NCI-H187 (cell line): ENCODE data around the gene MICU1.
"Not testable (repeated sequence)": the region's sequence is repeated elsewhere in the genome, so short reads cannot be mapped to it uniquely, and the experiment has no call there.

Experiments
- DNase-seq, 2 experiments: peaks; one replicate each; lab custom pipeline; 2025; lab: John Stamatoyannopoulos, UW

MICU1 gene, protein sequence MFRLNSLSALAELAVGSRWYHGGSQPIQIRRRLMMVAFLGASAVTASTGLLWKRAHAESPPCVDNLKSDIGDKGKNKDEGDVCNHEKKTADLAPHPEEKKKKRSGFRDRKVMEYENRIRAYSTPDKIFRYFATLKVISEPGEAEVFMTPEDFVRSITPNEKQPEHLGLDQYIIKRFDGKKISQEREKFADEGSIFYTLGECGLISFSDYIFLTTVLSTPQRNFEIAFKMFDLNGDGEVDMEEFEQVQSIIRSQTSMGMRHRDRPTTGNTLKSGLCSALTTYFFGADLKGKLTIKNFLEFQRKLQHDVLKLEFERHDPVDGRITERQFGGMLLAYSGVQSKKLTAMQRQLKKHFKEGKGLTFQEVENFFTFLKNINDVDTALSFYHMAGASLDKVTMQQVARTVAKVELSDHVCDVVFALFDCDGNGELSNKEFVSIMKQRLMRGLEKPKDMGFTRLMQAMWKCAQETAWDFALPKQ

DNA sequence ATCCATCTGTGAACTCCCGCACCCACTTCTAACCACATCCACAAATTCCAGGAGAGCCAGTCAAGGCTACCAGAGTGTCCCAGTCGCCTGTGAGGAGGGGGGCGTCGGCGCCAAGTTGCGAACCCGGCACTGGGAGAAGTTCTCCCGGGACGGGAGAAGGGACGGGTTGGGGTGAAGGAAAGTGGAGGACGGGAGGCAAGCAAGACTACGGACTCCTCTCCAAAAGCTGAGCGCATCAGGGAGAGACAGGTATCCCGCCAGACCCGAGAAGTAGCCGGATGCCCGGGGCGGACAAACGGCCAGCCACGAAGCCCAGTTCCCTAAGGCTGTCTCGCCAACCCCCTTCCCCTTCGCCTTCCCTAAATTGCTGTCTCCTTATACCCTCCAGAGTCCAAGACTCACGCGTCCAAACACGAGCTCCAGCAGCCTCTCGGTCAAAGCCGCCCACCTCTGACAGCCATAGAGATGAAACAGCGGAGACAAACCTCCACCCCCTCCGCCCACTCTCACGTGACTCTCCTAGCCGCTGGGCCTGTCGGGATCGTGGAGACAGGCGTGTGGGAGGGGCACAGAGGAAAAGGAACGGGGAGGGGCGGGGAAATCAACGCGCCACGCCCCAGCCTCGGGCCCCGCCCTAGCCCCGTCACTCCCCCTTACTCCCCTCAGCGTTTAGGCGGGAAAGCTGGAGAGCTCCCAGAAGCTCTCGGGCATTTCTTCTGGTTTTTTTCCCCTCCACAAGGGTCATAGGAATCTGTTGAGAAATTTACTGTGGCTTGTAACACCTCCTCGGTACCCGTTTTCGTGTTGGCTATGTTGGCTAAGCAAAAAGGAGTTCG lies at the start of gene MICU1:
MICU1 (minus strand) TSS at position 472 of the 836 bp plus-strand sequence. CDS start 59,286 bp downstream, outside the sequence.
- DNase-seq: peak; percentile 85 to 86

DNA sequence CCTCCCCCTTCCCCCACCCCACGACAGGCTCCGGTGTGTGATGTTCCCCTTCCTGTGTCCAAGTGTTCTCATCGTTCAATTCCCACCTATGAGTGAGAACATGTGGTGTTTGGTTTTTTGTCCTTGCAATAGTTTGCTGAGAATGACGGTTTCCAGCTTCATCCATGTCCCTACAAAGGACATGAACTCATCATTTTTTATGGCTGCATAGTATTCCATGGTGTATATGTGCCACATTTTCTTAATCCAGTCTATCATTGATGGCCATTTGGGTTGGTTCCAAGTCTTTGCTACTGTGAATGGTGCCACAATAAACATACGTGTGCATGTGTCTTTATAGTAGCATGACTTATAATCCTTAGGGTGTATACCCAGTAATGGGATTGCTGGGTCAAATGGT lies 48.3 kb upstream of the MICU1 start:
- DNase-seq: not testable (repeated sequence)

DNA sequence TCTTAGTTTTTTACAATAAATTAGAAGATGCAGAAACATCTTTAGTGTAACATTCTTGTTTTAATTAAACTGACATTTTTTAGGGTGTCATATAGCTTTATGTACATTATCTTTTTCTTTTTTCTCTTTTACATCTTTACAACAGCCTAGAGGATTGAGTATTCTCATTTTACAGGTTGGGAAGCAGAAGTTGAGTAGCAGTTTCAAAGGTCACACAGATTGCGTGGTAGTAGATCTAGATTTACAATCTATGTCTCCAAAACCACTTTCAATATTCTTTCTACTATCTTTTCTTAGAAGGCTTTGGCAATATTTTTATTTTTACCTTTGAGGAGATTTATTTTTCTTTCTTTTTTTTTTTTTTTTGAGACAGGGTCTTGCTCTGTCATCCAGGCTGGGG lies 47.4 kb upstream of the MICU1 start:
- DNase-seq: no peak

DNA sequence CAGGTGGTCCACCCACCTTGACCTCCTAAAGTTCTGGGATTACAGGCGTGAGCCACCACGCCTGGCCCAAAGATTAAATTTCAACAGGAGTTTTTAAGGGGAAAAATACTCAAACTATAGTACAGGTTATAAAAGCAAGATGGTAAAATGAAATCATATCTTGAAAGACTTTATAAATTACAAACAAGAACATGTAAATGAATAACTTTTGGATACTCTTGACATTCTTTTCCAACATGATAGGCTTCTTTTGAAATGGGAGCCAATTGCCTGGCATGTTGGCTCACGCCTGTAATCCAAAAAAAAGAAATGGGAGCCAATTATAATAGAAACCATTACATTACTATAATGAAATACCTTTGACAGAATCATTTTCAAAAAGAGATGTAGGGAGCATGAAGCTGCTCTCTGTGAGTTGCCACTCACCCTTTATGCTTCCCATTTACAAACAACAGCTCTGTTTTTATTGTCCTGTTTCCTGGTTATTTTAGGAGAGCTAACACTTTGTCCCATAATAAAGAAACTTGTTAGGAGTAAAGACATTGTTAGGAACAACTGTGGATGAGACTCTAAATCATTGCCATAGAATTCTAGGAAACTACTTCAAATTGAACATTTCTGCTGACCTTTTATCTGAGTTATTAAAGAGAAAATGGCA lies 41.5 kb upstream of the MICU1 start:
- no peak for DNase-seq

DNA sequence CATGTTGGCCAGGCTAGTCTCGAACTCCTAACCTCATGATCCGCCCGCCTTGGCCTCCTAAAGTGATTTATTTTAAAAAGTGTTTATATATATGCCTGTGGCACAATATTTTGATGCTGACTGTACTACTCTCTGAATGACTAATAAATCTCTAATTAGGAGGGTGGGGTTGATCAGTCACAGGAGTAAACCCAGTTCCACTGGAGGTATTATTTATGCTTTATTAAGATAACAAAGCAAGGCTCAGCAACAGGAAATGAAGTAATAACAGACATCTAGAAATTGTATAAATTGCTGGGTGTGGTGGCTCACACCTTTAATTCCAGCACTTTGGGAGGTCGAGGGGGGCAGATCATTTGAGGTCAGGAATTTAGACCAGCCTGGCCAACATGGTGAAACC lies 40.0 kb upstream of the MICU1 start:
- DNase-seq: no peak

DNA sequence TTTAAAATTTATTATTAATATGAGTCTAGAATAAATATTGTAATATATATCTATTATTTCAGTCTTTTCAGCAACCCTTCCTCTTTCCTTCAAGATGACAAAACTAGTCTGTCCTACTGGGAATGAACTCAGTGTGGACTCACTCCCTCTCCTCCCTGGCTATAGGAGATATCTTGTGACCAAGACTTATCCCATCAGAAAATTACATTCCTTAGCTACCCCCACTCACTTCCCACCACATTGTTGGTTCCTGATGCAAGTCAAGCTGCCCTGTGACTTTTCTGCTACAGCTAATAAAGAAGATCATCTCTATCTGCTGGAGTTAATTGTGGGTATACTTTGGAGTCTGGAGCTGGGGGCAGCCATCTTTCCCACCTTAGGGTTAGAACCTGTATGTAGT lies 38.1 kb upstream of the MICU1 start:
- DNase-seq: no peak

DNA sequence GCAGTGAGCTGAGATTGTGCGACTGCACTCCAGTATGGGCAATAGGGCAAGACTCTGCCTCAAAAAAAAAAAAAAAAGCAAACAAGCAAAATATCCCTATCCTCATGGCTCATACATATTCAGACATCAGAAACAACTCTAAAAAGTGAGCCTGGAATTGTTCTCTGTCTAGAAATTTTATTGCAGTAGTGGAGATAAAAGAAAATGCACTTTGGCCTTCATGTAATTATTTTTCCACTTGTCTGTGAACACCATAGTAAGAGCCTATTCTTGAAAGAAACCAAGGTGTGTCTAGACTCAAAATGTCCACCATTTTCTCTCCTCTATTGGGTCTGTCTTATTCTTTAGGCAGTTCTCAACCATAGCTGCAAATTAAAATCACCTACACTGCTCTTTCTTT lies 35.6 kb upstream of the MICU1 start:
- DNase-seq: no peak

DNA sequence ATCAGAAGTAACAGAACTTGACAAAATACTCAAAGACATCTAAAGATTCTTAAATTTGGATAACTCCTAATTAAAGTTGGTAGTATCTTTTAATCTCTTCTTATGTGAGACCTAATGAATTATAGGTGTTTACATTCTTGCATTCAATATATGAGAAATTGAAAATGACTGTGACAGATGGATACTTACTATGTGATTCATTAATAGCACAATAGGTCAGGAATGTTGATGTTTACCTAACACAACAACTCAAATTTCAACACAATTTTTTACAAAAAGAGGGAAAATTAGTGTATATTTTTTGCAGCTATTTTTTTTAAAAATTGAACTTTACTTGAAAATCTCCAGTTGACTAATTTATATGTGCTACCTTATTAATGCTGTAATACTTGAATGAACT lies 34.3 kb upstream of the MICU1 start:
- no peak for DNase-seq

DNA sequence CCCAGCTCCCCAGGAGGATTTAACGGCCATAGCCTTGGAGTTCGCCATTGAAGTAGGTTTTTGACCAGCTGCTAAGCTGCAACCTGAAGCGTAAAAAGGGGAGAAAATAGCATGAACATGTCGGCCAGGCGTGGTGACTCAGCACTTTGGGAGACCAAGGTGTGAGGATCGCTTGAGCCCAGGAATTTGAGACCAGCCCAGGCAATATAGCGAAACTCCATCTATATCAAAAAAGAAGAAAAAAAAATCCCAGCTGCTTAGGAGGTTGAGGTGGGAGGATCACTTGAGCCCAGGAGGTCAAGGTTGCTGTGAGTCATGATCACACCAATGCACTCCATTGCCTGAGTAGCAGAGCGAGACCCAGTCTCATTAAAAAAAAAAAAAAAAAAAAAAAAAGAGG lies 33.8 kb upstream of the MICU1 start:
- no peak for DNase-seq

DNA sequence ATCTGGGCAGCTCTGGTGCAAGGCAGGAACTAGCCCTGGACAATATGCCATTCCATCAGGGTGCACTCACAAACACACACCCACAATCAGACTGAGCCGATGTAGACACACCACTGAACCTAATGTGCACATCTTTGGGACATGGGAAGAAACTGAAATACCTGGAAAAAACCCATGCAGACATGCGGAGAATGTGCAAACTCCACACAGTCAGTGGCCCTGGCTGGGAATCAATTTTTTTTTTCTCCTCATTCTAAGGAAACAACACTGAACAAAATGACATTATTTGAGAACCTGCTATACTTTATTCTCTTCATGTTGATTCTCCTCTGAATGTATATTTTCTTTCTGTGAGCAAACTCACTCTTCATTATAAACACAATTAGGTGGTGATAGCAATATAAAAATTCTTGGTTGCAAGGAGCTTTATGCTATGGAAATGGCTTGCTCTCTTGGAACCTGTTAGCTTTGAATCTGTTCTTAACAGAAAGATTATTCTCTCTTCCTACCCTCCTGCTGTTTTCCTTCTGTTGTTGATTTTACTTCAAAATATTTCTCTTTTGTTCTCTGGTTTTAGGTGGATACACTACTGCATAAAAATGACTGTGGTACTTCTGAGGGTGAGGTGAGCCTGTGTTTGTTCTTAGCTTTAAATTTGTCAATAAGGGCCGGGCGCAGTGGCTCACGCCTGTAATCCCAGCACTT lies 33.0 kb upstream of the MICU1 start:
- no peak for DNase-seq

DNA sequence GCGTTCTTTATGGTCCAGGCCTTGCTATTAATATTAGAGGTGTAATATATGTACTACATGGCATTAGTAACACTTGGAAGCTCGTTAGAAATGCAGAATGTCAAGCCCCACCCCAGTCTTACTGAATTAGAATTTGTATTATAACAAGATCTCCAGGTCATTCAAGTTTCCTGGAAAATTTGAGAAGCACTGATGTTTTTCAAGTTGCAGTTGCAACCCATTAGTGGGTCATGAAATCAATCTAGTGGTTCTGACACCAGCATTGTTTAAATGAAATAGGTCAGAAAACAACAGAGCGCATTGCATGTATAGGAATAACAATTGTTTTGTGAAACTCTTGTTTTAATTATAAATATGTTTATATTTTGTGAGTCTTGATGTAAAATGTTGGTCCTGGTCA lies 28.8 kb upstream of the MICU1 start:
- DNase-seq: no peak

DNA sequence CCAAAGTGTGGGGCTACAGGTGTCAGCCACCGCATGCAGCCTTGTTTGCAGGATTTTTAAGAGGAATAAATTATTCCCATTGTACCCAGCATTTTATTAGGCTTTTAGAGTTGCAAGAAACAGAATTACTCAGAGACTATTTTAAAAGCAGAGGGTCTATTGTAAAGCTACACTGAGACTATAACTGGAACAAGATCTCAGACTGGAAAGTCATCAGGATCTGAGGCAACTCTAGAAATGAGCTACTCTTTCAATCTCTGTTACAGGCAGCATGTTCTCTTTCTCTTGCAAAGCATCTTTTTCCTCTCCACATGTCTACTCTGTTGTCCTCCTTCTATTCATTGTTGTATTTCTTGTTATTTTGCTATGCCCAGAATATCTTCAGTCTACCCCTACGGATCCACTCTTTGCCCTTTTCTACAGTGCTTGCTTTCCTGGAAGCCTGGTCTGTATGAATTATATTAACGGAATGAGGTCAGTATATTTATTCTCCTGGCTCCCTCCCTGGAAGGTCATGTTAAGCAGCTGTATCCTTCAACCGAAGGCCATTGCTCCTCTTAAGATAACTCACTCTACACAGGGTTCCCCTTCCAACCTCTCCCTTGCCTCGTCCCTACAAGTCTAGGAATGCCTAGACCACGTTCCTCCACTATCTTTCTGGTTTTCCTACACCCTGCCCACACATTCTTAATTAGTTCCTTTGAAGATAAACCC lies 27.7 kb upstream of the MICU1 start:
- DNase-seq: no peak

DNA sequence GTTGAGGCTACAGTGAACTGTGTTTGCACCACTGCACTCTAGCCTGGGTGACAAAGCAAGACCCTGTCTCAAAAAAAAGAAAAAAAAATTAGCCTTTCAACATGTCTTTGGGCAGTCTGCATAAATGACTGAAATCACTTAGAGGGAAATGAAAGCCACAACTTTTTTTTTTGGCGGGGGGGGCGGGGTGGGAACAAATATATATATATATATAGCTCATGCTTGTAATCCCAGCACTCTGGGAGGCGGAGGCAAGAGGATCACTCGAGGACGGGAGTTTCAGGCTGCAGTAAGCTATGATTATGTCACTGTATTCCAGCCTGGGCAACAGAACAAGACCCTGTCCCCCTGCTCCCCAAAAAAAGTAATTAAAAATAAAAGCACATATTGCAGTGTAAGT lies 23.4 kb upstream of the MICU1 start:
- no peak for DNase-seq

DNA sequence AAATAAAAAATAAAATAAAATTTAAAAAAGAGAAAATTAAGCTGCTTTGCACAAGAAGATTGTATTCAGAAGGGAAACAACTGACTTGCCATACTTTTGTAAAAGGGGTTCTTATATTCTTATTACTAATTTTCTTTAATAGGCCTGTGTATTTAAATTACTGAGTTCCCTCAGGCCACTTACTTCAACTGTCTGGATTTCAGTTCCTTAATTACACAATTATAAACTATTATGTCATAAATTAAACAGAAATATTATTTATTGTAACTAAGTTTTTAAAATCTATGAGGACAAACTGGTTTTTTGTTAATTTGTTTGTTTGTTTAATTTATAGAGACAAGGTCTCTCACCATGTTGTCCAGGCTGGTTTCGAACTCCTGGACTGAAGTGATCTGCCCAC lies 22.4 kb upstream of the MICU1 start:
- DNase-seq: no peak

DNA sequence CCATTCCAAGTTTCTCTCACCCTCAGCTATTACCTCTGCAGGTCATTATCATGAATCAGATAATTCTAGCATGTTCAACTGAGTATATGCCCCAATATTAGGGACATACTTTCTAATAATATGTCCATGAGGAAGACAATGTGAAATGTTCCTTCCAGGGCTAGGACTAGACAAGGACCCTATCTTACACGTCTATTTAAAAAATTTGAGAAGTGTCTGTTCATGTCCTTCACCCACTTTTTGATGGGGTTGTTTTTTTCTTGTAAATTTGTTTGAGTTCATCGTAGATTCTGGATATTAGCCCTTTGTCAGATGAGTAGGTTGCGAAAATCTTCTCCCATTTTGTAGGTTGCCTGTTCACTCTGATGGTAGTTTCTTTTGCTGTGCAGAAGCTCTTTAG lies 21.1 kb upstream of the MICU1 start:
- not testable (repeated sequence) for DNase-seq

DNA sequence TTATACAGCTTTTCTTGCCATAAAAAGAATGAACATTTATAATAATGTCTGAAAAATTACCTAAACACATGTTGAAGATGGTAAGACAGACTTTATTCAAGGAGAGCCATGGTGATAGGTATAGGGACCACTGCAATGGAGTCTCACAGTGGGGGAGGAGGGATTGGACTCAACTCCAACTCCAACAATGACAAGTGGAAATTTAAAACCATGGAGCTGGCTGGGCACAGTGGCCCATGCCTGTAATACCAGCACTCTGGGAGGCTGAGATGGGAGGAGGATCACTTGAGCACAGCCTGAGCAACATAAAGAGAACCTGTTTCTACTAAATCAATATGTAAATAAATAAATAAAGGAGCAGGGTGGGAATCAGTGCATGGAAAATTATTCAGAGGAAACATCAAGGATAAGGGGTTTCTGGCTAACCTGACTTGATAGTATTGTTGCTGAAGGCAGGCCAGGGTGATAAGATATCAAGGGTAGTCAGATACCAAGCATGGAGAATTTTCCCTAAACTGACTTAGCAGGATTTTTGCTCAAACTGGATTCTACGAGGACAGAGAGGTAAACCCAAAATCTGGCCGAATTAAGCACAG lies 19.5 kb upstream of the MICU1 start:
- DNase-seq: no peak

DNA sequence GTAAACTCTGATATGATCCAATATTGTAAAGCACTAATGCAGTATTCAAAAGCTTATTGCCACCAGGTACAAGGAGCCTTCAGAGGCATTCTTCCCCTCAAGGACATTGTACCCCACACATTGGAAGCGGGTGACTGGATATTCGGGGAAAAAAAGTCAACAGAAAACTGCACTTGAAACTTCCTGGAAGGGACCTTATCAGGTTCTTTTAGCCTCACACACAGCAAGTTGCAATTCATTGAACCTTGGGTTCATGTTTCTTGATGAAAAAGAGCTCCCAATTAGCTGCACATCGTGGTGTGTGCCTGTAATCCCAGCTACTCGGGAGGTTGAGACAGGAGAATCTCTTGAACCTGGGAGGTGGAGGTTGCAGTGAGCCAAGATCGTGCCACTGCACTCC lies 16.4 kb upstream of the MICU1 start:
- DNase-seq: no peak

DNA sequence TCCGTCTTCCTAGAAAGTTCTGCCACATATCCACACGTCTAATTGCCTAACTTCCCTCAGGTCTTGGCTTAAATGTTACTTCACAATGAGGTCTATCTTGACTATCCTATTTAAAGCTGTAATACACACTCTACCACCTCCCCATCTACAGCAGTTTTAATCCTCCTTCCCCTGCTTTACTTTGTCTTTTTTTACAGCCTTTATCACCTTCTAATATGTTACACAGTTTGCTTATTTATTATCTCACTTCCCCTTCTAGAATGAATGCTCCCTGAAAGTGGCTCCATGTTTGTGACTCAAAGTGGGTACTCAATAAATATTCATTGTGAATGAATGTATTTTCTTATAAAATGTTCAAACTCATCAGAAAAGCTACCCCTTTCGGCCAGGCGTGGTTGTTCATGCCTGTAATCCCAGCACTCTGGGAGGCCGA lies 13.6 kb upstream of the MICU1 start:
- DNase-seq: no peak

DNA sequence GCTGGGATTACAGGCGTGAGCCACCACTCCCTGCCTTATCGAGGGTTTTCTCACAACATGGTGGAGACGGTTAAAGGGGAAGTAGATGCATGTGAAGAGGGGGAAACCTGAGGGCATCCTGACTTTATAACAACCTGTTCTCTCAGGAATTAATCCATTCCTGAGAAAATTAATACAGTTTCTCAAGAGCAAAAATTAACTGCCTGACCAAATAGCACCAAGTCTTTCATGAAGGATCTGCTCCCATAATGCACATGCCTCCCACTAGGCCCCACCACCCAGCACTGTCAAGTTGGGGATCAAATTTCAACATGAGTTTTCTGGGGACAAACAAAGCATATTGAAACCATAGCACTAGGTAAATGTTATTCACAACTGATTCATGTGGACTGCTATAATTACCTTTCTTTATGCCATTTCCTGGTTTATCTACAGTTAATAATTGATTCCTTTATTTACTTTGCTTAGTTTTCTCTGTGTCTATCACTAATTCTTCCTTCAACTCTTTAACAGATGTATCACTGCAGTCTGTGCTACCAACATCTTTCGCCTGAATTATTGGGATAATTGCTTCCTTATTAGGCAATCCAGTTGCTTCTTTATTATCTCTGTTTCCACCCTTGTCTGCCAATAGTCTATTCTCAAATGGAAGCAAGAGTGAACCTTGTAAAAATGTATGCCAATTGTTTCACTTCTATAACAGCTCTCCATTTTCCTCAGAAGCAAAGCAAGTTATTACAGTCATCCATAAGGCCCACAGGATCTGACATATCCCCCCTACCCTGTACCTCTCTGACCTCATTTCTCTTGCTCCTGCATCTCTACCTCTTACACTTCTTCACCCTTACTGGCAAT lies 12.9 kb upstream of the MICU1 start:
- DNase-seq: no peak

DNA sequence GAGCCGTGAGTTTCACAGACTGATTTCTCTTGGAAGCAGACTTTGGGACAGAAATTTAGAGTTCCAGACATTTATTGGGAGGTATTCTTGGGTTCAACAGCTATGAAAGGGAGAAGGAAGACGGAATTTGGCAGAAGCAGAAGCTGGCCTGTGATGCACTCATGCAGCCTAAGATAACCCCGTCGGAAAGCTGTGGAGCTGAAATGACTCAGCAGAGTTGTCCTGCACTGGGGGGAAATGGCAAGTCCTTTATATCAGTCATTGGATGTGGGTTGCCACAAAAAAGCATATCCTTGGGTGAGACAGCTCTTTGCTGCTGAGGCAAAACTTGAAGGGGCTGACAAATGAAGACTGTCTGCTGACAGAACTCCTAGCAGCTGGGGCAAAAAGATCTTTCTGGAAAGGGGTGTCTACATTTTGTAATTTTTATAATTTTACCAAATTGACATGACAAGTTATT lies 11.5 kb upstream of the MICU1 start:
- DNase-seq: no peak
